ENCODE results near the gene DPF3. TPM values are rescaled to one million over a fixed set of nuclear protein-coding genes. Genes with fewer than 3 reads are reported as not detected.

The DPF3 gene
- total RNA-seq, 4 donors from 2014 or later = under 0.01 to 2.7 (median 0.61) TPM; not detected in 1

DNA sequence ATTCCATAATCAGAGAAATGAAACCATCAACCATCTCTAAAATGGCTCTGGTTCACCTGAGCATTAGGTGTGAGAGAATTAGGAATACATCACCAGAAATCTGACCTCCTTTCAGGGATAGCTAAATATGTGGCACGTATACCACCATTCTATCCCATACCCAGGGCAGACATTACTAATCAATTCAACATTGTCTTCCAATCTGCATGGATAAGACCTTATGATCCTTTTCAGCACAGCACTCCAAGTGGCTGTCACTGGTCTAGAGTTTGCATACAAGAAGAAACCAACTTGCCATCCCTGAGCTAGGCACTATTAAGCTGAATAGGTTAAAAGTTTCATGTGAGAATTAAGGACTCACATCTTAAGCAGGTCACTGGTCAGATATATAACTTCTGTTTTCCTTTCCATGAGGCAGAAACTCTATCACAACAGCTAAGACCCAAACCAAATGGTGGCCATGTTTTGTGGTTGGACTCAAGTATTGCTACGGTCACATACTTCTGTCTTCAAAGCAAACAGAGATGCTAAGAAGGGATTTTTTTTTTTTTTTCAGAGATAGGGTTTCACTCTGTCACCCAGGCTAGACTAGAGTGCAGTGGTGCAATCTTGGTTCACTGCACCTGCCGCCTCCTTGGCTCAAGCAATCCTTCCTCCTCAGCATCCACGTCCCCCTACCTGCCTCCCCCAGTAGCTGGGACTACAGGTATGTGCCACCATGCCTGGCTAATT lies 249.0 kb downstream of the DPF3 start:
- no peak overlapping the region for H3K4me3 ChIP-seq
- 74 to 86% methylated on average over 4 of the region's 4 CpGs for WGBS, 2 donors
- no peak overlapping the region for H3K27ac ChIP-seq
- intact Hi-C loops (cut with DNase I) = no loop called here
- DNase-seq = no peak
- H3K9me3 ChIP-seq = no peaks in the 10 kb centered on the region
- H3K4me1 ChIP-seq = no peaks in the 10 kb centered on the region
- H3K27me3 ChIP-seq = peaks cover 0 to 9% (median 0%) of the 10 kb centered on the region in 4 donors
- no peaks in the 10 kb centered on the region for H3K36me3 ChIP-seq
- TF ChIP-seq, protein P1, sequence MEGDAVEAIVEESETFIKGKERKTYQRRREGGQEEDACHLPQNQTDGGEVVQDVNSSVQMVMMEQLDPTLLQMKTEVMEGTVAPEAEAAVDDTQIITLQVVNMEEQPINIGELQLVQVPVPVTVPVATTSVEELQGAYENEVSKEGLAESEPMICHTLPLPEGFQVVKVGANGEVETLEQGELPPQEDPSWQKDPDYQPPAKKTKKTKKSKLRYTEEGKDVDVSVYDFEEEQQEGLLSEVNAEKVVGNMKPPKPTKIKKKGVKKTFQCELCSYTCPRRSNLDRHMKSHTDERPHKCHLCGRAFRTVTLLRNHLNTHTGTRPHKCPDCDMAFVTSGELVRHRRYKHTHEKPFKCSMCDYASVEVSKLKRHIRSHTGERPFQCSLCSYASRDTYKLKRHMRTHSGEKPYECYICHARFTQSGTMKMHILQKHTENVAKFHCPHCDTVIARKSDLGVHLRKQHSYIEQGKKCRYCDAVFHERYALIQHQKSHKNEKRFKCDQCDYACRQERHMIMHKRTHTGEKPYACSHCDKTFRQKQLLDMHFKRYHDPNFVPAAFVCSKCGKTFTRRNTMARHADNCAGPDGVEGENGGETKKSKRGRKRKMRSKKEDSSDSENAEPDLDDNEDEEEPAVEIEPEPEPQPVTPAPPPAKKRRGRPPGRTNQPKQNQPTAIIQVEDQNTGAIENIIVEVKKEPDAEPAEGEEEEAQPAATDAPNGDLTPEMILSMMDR (IDR thresholded peaks at IDR 0.05) = no peak
- no peak for TF ChIP-seq POLR2A (IDR thresholded peaks at IDR 0.05)

DNA sequence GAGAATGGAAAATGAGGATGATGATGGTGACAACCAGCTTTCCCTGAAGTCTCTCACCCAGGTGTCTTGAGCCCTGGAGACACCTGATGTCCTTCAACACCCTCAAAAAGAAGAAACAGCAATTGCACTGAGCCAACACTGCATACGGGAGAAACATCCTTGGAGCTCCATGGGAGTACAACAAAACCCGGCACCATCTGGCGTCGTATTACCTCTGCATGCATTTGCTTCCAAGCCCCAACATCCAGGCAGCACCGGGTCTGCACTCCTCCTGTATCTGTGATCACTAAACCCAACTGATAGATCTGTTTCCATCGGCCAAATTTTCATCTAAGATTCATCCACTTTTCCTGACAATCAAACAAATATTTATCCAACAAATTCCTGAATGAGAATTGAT lies 249.9 kb downstream of the DPF3 start:
- DNase-seq = no peak
- intact Hi-C loops (cut with DNase I) = no loop called here
- TF ChIP-seq POLR2A (IDR thresholded peaks at IDR 0.05) = no peak
- TF ChIP-seq, protein P1 (IDR thresholded peaks at IDR 0.05) = no peak
- Histone ChIP-seq H3K27ac (no peak overlapping the region), H3K4me3 (no peak overlapping the region), H3K9me3 (peaks cover 0 to 7% (median 0%) of the 10 kb centered on the region in 3 donors), H3K4me1 (no peaks in the 10 kb centered on the region), H3K27me3 (peaks cover 0 to 5% (median 0%) of the 10 kb centered on the region in 4 donors), H3K36me3 (no peaks in the 10 kb centered on the region)
- 84% methylated on average over 6 of the region's 6 CpGs for WGBS, 2 donors

DNA sequence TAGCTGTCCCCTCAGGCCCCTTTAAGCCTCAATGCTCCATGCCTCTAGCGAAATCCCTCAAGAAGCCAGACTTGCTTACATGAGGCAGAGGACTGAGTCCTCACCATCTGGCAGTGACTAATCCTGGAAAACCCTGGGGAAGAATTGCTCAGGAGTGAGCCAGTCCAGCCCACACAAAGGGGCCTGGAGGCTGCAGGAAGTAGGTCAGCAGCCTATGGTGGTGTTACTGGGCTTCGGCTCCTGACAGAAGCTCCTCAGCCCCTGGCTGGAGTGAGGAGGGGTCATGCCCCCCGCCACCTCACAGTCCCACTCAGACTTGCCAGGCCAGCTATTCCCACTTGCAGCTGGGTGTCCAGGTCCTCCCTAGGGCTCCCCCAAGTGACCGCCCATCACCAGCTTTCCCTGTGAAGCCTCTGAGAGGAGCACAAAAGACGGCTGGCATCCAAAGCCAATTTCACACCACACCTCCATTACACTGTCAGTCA lies 250.5 kb downstream of the DPF3 start:
- H3K27ac ChIP-seq = no peak overlapping the region
- H3K4me3 ChIP-seq = no peak overlapping the region
- H3K9me3 ChIP-seq = peaks cover 0 to 7% (median 0%) of the 10 kb centered on the region in 3 donors
- no peak for DNase-seq
- intact Hi-C loops (cut with DNase I) = no loop called here
- H3K4me1 ChIP-seq = no peaks in the 10 kb centered on the region
- H3K27me3 ChIP-seq = no peaks in the 10 kb centered on the region
- 54 to 56% methylated on average over 3 to 4 of the region's 5 CpGs for WGBS, 2 donors
- H3K36me3 ChIP-seq = no peaks in the 10 kb centered on the region
- TF ChIP-seq, protein P1 (IDR thresholded peaks at IDR 0.05) = no peak
- TF ChIP-seq POLR2A (IDR thresholded peaks at IDR 0.05) = no peak

DNA sequence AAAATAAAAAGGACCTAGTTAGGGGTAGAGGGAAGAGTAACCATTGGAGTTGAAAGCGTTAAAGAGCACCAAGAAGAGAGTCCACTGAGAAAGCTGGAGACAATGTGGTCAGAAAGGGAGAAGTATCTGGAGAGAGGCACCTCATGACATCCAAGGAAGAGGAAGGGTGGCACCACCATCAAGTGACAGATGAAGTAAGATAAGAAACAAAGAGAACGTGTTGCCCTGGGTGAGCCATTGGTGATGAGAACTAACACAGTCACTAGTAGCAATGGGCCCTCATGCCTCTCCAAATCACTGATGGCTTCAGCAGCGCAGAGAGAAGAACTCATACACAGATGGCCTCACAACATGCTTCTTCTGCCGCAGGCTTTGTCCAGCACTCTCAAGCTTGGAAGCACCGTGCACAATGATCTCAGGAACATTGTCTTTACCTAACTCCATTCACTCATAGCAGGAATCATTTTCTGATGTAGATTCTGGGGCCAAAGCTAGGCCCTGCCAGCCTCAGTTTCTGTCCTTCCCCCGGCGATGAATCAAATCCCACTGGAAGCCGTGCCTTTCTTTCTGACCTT lies 252.9 kb downstream of the DPF3 start:
- intact Hi-C loops (cut with DNase I) = no loop called here
- 87% methylated on average over 5 to 8 of the region's 8 CpGs for WGBS, 2 donors
- no peaks in the 10 kb centered on the region for H3K36me3 ChIP-seq
- TF ChIP-seq, protein P1 (IDR thresholded peaks at IDR 0.05) = no peak
- TF ChIP-seq POLR2A (IDR thresholded peaks at IDR 0.05) = no peak
- H3K4me3 ChIP-seq = no peak overlapping the region
- H3K9me3 ChIP-seq = peaks cover 0 to 7% (median 0%) of the 10 kb centered on the region in 3 donors
- H3K4me1 ChIP-seq = no peaks in the 10 kb centered on the region
- H3K27me3 ChIP-seq = no peaks in the 10 kb centered on the region
- no peak for DNase-seq
- H3K27ac ChIP-seq = no peak overlapping the region

DNA sequence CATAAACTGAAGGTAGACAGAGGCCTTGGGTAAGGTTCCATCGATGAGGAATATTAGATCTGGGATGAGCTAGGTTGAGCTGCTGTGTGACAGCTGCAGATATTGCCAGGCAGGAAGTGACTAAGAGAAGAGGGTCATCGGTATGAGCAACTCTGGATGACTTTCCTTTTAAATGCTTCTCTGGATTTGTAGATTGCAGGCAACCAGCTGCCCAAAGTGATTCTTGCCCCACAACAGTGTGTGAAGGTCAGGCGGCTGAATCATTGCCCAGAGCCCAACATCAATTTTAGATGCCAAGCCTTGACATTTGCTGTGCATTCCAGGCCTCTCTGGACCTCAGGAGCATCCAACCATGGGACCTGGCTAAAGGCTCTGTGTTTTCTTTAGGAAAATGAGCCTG lies 255.9 kb downstream of the DPF3 start:
- no peak overlapping the region for H3K27ac ChIP-seq
- peaks cover 0 to 7% (median 0%) of the 10 kb centered on the region in 3 donors for H3K9me3 ChIP-seq
- no peaks in the 10 kb centered on the region for H3K4me1 ChIP-seq
- intact Hi-C loops (cut with DNase I) = no loop called here
- TF ChIP-seq POLR2A (IDR thresholded peaks at IDR 0.05) = no peak
- TF ChIP-seq, protein P1 (IDR thresholded peaks at IDR 0.05) = no peak
- no peak overlapping the region for H3K4me3 ChIP-seq
- 46 to 69% methylated on average over 2 to 3 of the region's 3 CpGs for WGBS, 2 donors
- DNase-seq = no peak
- no peaks in the 10 kb centered on the region for H3K36me3 ChIP-seq
- no peaks in the 10 kb centered on the region for H3K27me3 ChIP-seq

Data from esophagus squamous epithelium (tissue), 5 donors.